HG02642 (cell line): ENCODE results near the gene CSF2.

Experiments
- ATAC-seq: cut with Tn5 transposase; IDR thresholded peaks from one replicate; pipeline ENCODE4 v1.9.1; 2021; ENCODE audit warnings: mild to moderate bottlenecking; ENCODE audit not compliant: unreplicated experiment, poor library complexity

Gene CSF2

GRCh38 chr5:132067941-132068808 lies 5.4 kb upstream of the CSF2 start:
- ATAC-seq: no peak

- ATAC-seq: no peak
Measured at GRCh38 chr5:132069561-132069960, 4.0 kb upstream of the CSF2 start.

- no peak for ATAC-seq
Measured at GRCh38 chr5:132069994-132070393, 3.6 kb upstream of the CSF2 start.

GRCh38 chr5:132070460-132071337 lies 2.9 kb upstream of the CSF2 start:
- no peak for ATAC-seq

- no peak for ATAC-seq
Measured at GRCh38 chr5:132071338-132071707, 2.3 kb upstream of the CSF2 start.

- ATAC-seq: no peak
Measured at GRCh38 chr5:132072070-132072469, 1.5 kb upstream of the CSF2 start.

GRCh38 chr5:132072528-132072927 lies 1.1 kb upstream of the CSF2 start:
- ATAC-seq: no peak

GRCh38 chr5:132074091-132074771 lies 642 bp downstream of the CSF2 start:
- no peak for ATAC-seq

GRCh38 chr5:132074772-132075718 lies 1.5 kb downstream of the CSF2 start:
- ATAC-seq: no peak

GRCh38 chr5:132075719-132076077 lies 2.1 kb downstream of the CSF2 start:
- ATAC-seq: no peak

GRCh38 chr5:132076202-132076830 lies 2.7 kb downstream of the CSF2 start:
- ATAC-seq: no peak

- ATAC-seq: no peak
Measured at GRCh38 chr5:132076983-132077382, 3.4 kb downstream of the CSF2 start.

- ATAC-seq: no peak
Measured at GRCh38 chr5:132079081-132079480, 5.5 kb downstream of the CSF2 start.

GRCh38 chr5:132079619-132080018 lies 6.0 kb downstream of the CSF2 start:
- no peak for ATAC-seq

- ATAC-seq: no peak
Measured at GRCh38 chr5:132080595-132080994, 7.0 kb downstream of the CSF2 start.

- ATAC-seq: no peak
Measured at GRCh38 chr5:132081458-132081857, 7.9 kb downstream of the CSF2 start.

GRCh38 chr5:132082329-132083023 lies 8.9 kb downstream of the CSF2 start:
- no peak for ATAC-seq

- no peak for ATAC-seq
Measured at GRCh38 chr5:132083071-132083678, 9.6 kb downstream of the CSF2 start.
